Body of pancreas (tissue), 4 donors: ENCODE measurements around the gene MEN1.

ENCODE experiments used
- POLR2A ChIP-seq, 3 donors: fragments of 450-650 bp; IDR thresholded peaks; one replicate each; pipeline ENCODE4 v1.6.1; 2016; ENCODE audit warnings: antibody characterized with exemption in 3 of 3, mild to moderate bottlenecking in 2 of 3
- TF ChIP-seq, protein P1 (sequence below), 7 experiments: fragments of 450-650 bp in 4 of 7; fragments of 200-600 bp in 3 of 7; sonication (generic) in 3 of 7; IDR thresholded peaks; one replicate each; pipeline ENCODE4 v1.5.1; 2016 to 2019; ENCODE audit warnings: antibody characterized with exemption in 7 of 7

GRCh38 chr11:64754124-64754918 is 56.0 kb downstream of the MEN1 start:
- TF ChIP-seq, protein P1, sequence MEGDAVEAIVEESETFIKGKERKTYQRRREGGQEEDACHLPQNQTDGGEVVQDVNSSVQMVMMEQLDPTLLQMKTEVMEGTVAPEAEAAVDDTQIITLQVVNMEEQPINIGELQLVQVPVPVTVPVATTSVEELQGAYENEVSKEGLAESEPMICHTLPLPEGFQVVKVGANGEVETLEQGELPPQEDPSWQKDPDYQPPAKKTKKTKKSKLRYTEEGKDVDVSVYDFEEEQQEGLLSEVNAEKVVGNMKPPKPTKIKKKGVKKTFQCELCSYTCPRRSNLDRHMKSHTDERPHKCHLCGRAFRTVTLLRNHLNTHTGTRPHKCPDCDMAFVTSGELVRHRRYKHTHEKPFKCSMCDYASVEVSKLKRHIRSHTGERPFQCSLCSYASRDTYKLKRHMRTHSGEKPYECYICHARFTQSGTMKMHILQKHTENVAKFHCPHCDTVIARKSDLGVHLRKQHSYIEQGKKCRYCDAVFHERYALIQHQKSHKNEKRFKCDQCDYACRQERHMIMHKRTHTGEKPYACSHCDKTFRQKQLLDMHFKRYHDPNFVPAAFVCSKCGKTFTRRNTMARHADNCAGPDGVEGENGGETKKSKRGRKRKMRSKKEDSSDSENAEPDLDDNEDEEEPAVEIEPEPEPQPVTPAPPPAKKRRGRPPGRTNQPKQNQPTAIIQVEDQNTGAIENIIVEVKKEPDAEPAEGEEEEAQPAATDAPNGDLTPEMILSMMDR (IDR thresholded peaks at IDR 0.05) = no peak
- no peak for TF ChIP-seq POLR2A (IDR thresholded peaks at IDR 0.05)
